ENCODE measurements around the gene NCOA6.

NCOA6 gene

GRCh38 chr20:34762031-34762555 lies 63.4 kb downstream of the NCOA6 start:
- no peak for TF ChIP-seq CTCF (IDR thresholded peaks at IDR 0.05; ENCODE audit: control insufficient read depth, extremely low read depth, insufficient read depth)
- DNase-seq (ENCODE audit: low read depth), result no peak

GRCh38 chr20:34755367-34755766 lies 70.1 kb downstream of the NCOA6 start:
- DNase-seq (ENCODE audit: low read depth), result no peak
- no peak for TF ChIP-seq CTCF (IDR thresholded peaks at IDR 0.05; ENCODE audit: control insufficient read depth, extremely low read depth, insufficient read depth)
- no peak overlapping the region for H3K4me3 ChIP-seq (ENCODE audit: low read depth, low read length)

More at GRCh38 chr20:34762031-34762555, 63.4 kb downstream of the NCOA6 start:
- no peak overlapping the region for H3K4me3 ChIP-seq (ENCODE audit: low read depth, low read length)

GRCh38 chr20:34754611-34755010 lies 70.8 kb downstream of the NCOA6 start:
- no peak overlapping the region for H3K4me3 ChIP-seq (ENCODE audit: low read depth, low read length)
- TF ChIP-seq CTCF (IDR thresholded peaks at IDR 0.05; ENCODE audit: control insufficient read depth, extremely low read depth, insufficient read depth), result no peak
- DNase-seq (ENCODE audit: low read depth), result no peak

GRCh38 chr20:34753706-34754461 lies 71.6 kb downstream of the NCOA6 start:
- TF ChIP-seq CTCF (IDR thresholded peaks at IDR 0.05; ENCODE audit: control insufficient read depth, extremely low read depth, insufficient read depth), result no peak
- H3K4me3 ChIP-seq (ENCODE audit: low read depth, low read length), result no peak overlapping the region
- no peak for DNase-seq (ENCODE audit: low read depth)

- H3K4me3 ChIP-seq (ENCODE audit: low read depth, low read length), result no peak overlapping the region
- DNase-seq (ENCODE audit: low read depth), result no peak
- no peak for TF ChIP-seq CTCF (IDR thresholded peaks at IDR 0.05; ENCODE audit: control insufficient read depth, extremely low read depth, insufficient read depth)
Measured at GRCh38 chr20:34751453-34751852, 74.0 kb downstream of the NCOA6 start.

GRCh38 chr20:34750484-34750883 lies 75.0 kb downstream of the NCOA6 start:
- no peak for TF ChIP-seq CTCF (IDR thresholded peaks at IDR 0.05; ENCODE audit: control insufficient read depth, extremely low read depth, insufficient read depth)
- no peak for DNase-seq (ENCODE audit: low read depth)
- H3K4me3 ChIP-seq (ENCODE audit: low read depth, low read length), result no peak overlapping the region

GRCh38 chr20:34748709-34749108 lies 76.7 kb downstream of the NCOA6 start:
- TF ChIP-seq CTCF (IDR thresholded peaks at IDR 0.05; ENCODE audit: control insufficient read depth, extremely low read depth, insufficient read depth), result no peak
- no peak overlapping the region for H3K4me3 ChIP-seq (ENCODE audit: low read depth, low read length)
- no peak for DNase-seq (ENCODE audit: low read depth)

Data from LNCaP clone FGC (cell line).